Right lung (tissue), 5 donors: ENCODE results near the gene AHRR. TPM values are rescaled to one million over a fixed set of nuclear protein-coding genes. Genes with fewer than 3 reads are reported as not detected.

ENCODE experiments used
- DNase-seq, 2 donors: peaks; one replicate each; pipeline ENCODE4 v3.0.0-alpha.2; 2013
- polyA plus RNA-seq, 5 donors: library from polyadenylated mRNA; unstranded; fragments of 120-200 nt; gene quantifications; one replicate each; pipeline versions ENCODE4 v1.2.1 to v1.2.3, GENCODE V29; 2013; ENCODE audit warnings: inconsistent platforms in 1 of 5, low replicate concordance in 1 of 5; ENCODE audit not compliant: insufficient read length in 5 of 5, insufficient read depth in 1 of 5

The AHRR gene
- polyA plus RNA-seq, 5 donors, result 2.5 to 7.6 (median 4.9) TPM

GRCh38 chr5:320524-321229 lies 837 bp upstream of the AHRR start:
- no peak for DNase-seq

GRCh38 chr5:321726-322251 lies 275 bp downstream of the AHRR start:
- no peak for DNase-seq

DNA sequence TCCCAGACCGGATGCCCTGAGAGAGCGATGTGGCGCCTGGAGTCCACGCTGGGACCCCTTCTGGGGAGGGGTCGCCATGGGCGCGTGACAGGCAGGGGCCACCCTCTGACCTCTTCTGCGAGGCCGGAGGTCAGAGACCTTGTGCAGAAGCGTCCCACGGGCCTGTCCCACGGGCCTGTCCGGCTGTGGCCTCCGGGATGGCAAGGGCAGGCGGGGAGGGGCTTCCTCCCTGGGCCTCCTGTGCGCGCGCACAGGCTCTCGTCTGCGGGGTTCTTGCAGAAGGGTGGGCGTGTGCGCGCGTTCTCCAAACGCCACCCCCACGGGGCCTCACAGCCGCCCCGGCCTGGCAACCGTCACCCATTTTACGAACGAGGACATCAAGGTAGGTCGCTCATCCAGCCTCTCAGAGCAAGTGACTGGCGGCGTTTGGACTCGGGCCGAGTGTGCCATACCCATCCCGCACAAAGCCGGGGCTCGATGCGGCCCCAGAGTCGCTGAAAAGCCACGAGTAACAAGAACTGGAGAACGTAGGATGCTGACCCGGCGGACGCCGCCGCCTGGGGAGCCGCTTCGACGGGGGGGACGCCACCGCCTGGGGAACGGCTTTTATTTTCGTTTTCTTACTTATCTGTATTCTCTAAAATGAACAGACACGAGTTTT lies 897 bp downstream of the AHRR start:
- DNase-seq, result no peak

GRCh38 chr5:322942-323879 lies 1.7 kb downstream of the AHRR start:
- DNase-seq, result no peak

DNA sequence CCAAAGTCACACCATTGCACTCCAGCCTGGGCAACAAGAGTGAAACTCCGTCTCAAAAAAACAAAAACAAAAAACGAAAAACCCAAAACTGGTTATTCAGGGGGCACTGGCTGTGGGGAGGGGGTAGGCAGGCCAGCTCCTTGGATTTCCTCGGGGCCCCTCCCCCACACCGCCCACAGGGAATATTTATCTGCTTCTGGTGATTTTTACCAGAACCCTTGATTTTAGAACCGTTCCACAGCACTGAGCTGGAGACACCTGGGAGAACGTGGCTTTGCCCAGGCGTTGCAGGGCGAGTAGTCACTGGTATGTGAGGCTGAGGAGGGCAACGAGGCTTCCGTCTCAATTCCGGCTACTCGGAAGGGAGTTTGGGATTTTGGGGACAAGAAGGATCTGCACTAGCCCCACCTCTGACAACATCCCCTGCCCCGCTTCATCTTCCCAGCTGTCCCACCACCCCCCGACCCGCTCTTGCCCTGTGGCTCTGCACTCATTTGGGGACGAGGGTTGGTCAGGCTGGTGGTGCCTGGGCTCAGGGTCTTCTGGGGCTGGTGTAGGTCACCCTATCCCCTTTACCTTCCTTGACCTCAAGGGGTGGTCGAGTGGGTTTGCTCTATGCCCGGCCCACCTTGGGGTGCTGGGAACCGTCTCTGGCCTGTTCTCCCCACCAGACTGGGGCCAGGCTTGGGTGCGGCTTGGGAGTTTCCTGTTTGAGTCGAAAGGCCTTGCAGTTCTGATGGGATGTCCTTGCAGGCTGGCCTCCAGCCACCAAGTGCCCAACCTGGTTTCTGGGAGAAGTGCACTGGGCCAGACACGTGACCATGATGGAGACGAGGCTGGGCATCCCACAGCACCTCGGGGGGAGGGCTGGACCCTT lies 3.5 kb downstream of the AHRR start:
- DNase-seq, result no peak

DNA sequence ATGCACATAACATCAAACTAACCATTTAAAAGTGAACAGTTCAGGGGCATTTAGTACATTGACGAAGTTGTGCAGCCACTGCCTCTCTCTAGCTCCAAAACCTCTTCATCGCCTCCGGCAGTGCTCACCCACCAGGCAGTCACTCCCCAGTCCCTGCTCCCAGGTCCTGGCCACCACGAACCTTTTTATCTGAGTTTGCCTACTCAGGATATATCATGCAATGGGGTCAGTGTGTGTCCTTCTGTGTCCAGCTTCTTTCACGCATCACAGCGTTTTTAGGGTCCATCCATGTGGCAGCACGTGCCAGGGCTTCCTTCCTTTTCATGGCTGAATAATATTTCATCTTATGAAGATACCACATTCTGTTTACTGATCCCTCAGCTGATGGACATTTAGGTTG lies 4.6 kb downstream of the AHRR start:
- DNase-seq, result no peak

DNA sequence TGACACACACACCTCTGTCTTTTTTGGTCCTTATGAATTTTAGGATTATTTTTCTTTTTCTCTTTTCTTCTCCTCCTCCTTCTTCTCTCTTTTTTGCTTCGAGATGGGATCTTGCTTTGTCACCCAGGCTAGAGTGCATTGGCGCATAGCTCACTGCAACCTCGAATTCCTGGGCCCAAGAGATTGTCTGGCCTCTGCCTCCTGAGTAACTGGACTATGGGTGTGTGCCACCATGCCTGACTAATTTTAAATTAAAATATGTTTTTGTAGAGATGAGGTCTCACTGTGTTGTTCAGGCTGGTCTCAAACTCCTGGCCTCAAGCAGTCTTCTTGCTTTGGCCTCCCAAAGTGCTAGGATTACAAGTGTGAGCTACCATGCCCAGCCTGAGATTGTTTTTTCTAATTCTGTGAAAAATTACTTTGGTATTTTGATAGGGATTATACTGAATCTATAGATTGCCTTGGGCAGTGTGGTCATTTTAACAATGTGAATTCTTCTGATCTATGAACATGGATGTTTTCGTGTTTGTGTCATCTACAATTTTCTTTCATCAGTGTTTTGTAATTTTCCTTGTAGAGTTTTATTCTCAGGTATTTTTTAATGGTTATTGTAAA lies 7.7 kb downstream of the AHRR start:
- no peak for DNase-seq

- DNase-seq, result no peak
Measured at GRCh38 chr5:329768-330167, 8.3 kb downstream of the AHRR start.

GRCh38 chr5:332843-333242 lies 11.3 kb downstream of the AHRR start:
- no peak for DNase-seq

DNA sequence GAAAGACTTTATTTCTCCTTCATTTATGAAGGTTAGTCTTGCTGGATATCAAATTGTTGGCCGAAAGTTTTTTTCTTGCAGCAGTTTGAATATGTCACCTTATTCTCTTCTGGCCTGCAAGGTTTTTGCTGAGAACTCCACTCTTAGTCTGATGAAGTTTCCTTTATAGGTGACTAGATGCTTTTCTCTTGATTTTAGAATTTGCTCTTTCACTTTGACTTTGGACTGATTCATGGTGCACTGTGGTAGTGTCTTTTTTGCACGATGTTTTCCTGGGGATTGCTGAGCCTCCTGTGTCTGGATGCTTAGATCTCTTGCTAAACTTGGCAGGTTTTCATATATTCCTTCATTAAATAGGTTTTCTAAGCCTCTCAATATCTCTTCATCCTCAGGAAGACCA lies 12.4 kb downstream of the AHRR start:
- DNase-seq, result no peak

- DNase-seq, result no peak
Measured at GRCh38 chr5:334903-335739, 13.6 kb downstream of the AHRR start.

DNA sequence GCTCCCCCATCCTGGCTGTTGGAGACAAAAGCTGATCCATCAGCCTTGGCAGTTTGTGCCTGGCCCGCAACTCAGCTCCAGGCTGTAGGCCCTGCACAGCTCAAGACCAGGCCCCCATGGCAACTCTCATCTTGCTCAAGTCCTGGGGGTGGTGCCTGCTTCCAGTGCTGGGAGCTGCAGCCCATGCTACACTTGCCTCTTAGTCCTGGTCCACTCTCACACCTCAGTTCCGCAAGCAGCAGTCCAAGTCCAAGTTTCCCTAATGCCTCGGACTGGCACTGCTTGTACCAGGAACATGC lies 14.2 kb downstream of the AHRR start:
- DNase-seq, result no peak

DNA sequence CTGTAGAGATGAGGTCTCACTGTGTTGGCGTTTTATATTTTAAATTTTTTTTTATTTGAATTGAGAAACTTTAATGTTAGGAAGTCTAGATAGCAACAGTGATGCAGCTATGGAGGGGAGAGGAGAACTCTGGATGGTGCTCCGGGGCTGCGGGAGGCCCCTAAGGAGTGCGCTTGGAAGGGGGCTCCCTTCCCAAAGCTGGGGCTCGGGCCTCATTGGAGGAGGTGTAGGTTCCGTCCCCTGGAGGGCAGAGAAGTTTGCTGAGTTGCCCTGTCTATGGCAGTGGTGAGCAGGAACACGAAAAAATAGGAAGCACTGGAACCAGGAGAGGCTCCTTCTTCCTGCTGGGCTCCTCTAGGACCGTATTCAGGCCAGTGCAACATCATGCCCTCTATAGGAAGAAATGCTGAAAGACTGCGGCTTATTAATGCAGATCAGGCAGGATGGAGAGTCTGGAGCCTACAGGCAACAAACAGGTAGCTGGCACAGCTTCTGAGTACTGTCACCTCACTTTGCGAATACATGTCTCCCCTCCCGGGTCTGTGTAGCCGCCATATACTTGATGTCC lies 16.1 kb downstream of the AHRR start:
- DNase-seq, result no peak

GRCh38 chr5:342501-343460 lies 21.3 kb downstream of the AHRR start:
- DNase-seq, result no peak

- no peak for DNase-seq
Measured at GRCh38 chr5:343461-344401, 22.2 kb downstream of the AHRR start.

GRCh38 chr5:344668-345067 lies 23.2 kb downstream of the AHRR start:
- DNase-seq, result no peak
